Measurements from ENCODE around the gene FKBP2.

FKBP2 gene

GRCh38 chr11:64292460-64293254 is 51.8 kb downstream of the FKBP2 start:
- H3K4me3 ChIP-seq (ENCODE audit: low read depth, low read length): no peak overlapping the region
- no peak for TF ChIP-seq CTCF (IDR thresholded peaks at IDR 0.05; ENCODE audit: control insufficient read depth, extremely low read depth, insufficient read depth)
- no peak for DNase-seq (ENCODE audit: low read depth)
